PC-3 (cell line): ENCODE results near the gene DEPDC7.

Experiments
- CTCF ChIP-seq: fragments of 300-600 bp; sonication (generic); conservative IDR thresholded peaks from 2 replicates; pipeline ENCODE4 v1.5.1; 2017; ENCODE audit warnings: antibody characterized with exemption, low read depth, mild to moderate bottlenecking, low read length
- EZH2 ChIP-seq: fragments of 300-600 bp; sonication (generic); IDR thresholded peaks from one replicate; pipeline ENCODE4 v1.6.1; 2017; ENCODE audit warnings: antibody characterized with exemption, mild to moderate bottlenecking, low read length; ENCODE audit not compliant: unreplicated experiment
- EZH2phosphoT487 ChIP-seq: fragments of 300-600 bp; sonication (generic); IDR thresholded peaks from 2 replicates; pipeline ENCODE4 v1.6.1; 2018; ENCODE audit warnings: mild to moderate bottlenecking, antibody characterized with exemption, low read length, borderline replicate concordance

DNA sequence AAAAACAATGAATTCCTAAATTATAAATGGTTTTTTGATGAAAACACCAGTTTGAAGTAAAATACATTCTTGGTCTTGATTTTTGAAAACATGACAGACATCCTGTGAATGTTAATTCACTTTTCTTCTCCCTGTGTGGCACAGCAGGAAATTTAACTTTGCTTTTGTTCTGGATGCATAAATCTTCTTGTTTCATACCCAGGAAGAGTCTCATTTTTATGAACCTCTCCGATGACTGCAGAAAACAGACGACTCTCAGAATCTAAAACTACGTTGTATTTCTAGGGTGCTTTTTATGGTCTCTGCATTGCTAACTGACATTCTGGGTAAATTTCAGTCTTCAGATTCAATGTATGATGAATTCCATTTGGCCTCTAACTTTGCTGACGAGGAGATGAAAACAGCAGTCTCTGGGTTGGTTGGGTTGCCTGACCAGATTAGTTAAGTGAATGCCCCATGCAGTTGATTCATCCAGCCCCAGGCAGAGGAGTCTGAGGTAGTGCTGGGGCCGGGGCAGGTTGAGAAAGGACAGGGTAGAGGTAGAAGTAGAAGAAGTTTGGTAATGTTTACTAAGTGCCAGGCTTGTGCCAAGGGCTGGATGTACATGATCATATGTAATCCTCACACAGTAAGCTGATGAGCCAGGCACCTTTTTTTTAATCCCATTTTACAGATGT, 43.8 kb downstream of the DEPDC7 start:
- TF ChIP-seq CTCF (no peak), EZH2 (no peak), EZH2phosphoT487 (no peak)
